Erythroblast (primary cell): ENCODE measurements around the gene GOLGA6L25.
"Not testable (repeated sequence)": the region's sequence is repeated elsewhere in the genome, so short reads cannot be mapped to it uniquely, and the experiment has no call there.

ENCODE experiments used
- DNase-seq, 2 experiments: peaks; one replicate each; lab custom pipeline; 2025; lab: John Stamatoyannopoulos, UW

The GOLGA6L25 gene

DNA sequence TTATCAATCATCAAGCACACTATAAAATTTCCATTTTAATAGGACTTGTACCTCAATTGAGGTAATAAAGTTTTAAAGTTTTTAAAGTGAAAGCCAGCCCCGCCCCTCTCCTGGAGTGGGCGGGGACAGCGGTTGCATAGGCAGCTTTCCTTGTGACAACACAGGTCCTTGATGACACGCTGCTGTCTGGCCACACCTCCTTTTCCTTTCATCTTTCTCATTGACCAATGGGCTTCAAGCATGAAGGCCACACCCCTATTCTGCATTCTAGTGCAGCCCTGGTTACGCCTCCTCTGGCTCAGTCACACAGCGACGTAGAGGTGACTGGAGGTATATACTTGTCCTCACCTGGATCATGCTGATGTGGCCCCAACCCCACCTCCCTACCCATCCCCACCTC lies at the start of gene GOLGA6L25:
Gene GOLGA6L25, plus strand, starts transcription at position 301 of the 400 bp plus-strand sequence. Its CDS starts 61 bp downstream, at position 362.
- not testable (repeated sequence) for DNase-seq

- not testable (repeated sequence) for DNase-seq
Observed at GRCh38 chr15:28508217-28508889, 45.0 kb upstream of the GOLGA6L25 start.

DNA sequence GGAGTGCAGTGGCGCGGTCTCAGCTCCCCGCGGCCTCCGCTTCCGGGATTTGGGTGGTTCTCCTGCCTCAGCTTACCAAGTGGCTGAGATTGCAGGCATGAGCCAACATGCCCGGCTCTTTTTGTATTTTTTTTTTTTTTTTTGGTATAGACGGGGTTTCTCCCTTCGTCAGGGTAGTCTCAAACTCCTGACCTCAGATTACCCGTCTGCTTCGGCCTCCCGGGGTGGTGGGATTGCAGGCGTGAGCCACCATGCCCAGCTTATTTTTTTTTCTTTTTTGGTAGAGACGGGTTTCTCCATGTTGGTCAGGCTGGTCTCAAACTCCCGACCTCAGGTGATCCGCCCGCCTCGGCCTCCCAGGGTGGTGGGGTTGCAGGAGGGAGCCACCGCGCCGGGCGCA lies 39.2 kb upstream of the GOLGA6L25 start:
- DNase-seq, result not testable (repeated sequence)

GRCh38 chr15:28515208-28515607 lies 38.2 kb upstream of the GOLGA6L25 start:
- not testable (repeated sequence) for DNase-seq

DNA sequence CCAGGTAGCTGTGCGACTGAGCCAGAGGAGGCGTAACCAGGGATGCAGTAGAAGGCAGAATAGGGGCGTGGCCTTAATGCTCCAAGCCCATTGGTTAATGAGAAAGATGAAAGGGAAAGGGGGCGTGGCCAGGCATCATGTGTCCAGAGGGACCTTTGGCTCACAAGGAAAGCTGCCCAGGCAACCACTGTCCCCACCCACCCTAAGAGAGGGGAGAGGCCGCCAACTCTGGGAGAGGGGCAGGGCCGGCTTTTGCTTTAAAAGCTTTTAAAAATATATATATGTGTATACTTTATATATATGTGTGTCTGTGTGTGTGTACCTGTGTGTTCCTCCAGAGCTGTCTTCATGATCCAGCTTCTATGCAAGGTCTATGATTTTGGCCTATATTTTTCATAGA lies 20.4 kb upstream of the GOLGA6L25 start, which contains the start of gene GOLGA8G:
Gene GOLGA8G, minus strand, starts transcription at position 18 of the 400 bp plus-strand sequence. CDS start 62 bp downstream, outside the sequence.
- DNase-seq, result not testable (repeated sequence)

DNA sequence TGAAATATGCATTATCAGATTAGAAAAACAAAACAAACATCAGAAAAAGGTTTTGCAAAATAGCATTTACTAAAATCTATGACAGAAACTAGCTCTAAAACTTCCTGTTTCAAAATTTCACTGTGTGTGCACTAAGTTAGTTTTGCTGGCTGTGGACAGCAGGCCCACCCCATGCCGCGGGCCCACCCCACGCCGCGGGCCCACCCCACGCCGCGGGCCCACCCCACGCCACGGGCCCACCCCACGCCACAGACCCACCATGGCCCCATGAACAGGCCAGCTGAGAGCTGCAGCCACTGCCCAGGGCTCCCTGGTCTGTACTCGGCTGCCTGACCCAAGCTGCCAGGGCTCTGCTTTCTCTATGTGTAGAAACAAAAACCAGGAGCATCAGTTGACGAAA lies 20.0 kb downstream of the GOLGA6L25 start:
- not testable (repeated sequence) for DNase-seq

- not testable (repeated sequence) for DNase-seq
Observed at GRCh38 chr15:28588977-28589606, 35.7 kb downstream of the GOLGA6L25 start.

DNA sequence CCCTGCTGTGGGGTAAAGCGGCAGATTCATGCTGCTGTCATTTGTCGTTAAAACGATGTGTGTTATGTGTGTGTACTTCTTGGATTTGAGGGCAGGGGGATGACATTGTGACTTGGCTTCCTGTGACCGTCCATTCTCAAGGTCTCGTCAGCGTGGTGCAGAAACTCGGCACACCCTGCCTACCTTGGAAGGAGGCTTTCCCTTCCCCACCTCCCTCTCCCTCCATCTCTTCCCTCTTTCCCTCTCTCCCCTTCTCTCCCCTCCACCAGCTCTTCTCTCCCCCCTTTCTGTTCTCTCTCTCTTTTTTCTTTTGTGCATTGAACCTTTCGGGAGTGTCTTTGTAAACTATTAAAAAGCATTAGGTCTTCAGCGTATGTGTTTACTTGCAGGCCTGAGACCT lies 36.4 kb downstream of the GOLGA6L25 start:
- DNase-seq, result not testable (repeated sequence)

GRCh38 chr15:28592395-28592794 lies 39.0 kb downstream of the GOLGA6L25 start:
- not testable (repeated sequence) for DNase-seq

GRCh38 chr15:28593424-28594129 lies 40.2 kb downstream of the GOLGA6L25 start:
- not testable (repeated sequence) for DNase-seq

- not testable (repeated sequence) for DNase-seq
Observed at GRCh38 chr15:28597471-28597870, 44.1 kb downstream of the GOLGA6L25 start.

DNA sequence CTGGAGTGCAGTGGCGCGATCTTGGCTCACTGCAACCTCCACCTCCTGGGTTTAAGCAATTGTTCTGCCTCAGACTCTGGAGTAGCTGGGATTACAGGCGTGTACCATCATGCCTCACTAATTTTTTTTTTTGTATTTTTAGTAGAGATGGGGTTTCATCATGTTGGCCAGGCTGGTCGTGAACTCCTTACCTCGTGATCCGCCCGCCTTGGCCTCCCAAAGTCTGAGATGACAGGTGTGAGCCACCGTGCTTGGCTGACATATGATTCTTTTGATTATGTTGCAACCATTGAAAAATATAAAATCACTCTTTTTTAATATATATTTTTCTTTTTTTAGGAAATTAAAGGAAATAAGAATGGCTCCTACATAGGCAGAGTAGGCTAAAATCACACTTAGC lies 44.8 kb downstream of the GOLGA6L25 start:
- DNase-seq, result not testable (repeated sequence)

DNA sequence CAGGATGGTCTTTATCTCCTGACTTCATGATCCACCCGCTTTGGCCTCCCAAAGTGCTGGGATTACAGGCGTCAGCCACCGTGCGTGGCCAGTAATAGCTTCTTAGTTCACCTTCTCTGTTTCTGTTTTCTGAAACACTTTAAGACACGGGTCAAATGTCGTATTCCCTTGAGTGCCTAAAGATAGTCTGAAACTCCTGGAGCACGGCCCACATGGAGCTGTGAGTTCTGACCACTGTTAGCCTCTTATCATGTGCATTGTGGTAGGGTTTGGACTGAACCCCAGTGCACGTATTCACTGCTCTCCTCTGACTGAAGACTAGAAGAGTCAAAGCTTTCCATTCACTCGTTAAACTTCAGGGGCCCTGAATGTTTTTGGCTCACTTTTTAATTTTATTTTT lies 48.8 kb downstream of the GOLGA6L25 start:
- not testable (repeated sequence) for DNase-seq
